Suprapubic skin (tissue), 3 donors: ENCODE data around the gene OR9I1.

ENCODE experiments used
- POLR2AphosphoS5 ChIP-seq, 3 donors: sonication (generic); formaldehyde crosslinking; IDR thresholded peaks; one replicate each; pipeline ENCODE4 v1.6.1; 2017; ENCODE audit warnings: antibody characterized with exemption in 3 of 3
- TF ChIP-seq, protein P1 (sequence below), 2 donors: fragments of 200-600 bp in 1 of 2; fragments of 450-650 bp in 1 of 2; sonication (generic) in 1 of 2; IDR thresholded peaks; one replicate each; pipeline ENCODE4 v1.5.1; 2016 to 2019; ENCODE audit warnings: antibody characterized with exemption in 2 of 2, mild to moderate bottlenecking in 1 of 2, moderate library complexity in 1 of 2

DNA sequence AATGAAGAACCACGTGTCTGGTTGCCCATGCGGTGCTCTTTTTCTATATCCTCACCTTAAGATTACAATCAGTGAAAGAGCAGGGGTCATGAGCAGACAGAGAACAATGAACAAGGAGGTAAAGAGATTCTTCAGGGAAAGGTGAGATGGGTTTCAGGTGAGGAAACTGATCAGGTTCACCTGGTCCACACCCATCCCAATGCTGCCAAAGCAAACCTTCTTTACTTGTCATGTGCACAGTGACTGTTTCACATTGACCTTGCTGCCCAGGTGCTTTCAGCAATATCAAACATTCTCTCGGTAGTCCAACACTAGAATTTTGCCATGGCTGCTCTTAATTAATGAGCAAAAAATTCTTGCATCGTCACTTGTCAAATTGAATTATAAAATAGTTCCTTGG, 39.1 kb upstream of the OR9I1 start:
- no peak for TF ChIP-seq POLR2AphosphoS5 (IDR thresholded peaks at IDR 0.05)
- TF ChIP-seq, protein P1, sequence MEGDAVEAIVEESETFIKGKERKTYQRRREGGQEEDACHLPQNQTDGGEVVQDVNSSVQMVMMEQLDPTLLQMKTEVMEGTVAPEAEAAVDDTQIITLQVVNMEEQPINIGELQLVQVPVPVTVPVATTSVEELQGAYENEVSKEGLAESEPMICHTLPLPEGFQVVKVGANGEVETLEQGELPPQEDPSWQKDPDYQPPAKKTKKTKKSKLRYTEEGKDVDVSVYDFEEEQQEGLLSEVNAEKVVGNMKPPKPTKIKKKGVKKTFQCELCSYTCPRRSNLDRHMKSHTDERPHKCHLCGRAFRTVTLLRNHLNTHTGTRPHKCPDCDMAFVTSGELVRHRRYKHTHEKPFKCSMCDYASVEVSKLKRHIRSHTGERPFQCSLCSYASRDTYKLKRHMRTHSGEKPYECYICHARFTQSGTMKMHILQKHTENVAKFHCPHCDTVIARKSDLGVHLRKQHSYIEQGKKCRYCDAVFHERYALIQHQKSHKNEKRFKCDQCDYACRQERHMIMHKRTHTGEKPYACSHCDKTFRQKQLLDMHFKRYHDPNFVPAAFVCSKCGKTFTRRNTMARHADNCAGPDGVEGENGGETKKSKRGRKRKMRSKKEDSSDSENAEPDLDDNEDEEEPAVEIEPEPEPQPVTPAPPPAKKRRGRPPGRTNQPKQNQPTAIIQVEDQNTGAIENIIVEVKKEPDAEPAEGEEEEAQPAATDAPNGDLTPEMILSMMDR (IDR thresholded peaks at IDR 0.05): no peak
